ENCODE measurements around the gene CHST15. TPM values are rescaled to one million over a fixed set of nuclear protein-coding genes. Genes with fewer than 3 reads are reported as not detected.

Gene CHST15
- total and polyA plus RNA-seq, 2 of the 8 experiments (the other 6 are each of a cell fraction or from before 2014, with no cell fraction given): 8.8 to 9.1 TPM

DNA sequence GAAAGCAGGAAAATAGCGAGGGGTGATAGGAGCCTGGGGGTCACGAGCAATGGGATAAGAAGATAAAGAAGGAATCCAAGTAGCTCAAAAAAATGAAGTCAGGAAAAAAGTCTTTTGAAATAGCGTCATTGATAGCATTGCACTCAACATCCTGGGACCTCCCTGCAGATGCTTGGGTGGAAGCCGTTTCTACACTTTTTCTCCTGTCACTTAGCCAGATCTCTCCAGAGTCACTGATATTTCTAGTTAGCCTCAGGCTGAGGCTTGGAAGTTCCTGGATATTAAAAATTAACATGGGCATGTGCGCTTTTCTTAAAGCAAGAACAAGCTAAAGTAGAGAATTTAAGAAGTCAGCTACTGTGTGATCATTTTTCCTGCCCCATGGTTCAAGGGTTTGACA lies 39.5 kb upstream of the CHST15 start:
- H2AK5ac ChIP-seq (ENCODE audit: low read depth, low read length): no peak overlapping the region
- no peaks in the 10 kb centered on the region for H3K23me2 ChIP-seq (ENCODE audit: low read depth, low read length)
- no peak overlapping the region for H2BK5ac ChIP-seq (ENCODE audit: low read depth, low read length)
- no peak overlapping the region for H3K14ac ChIP-seq (ENCODE audit: insufficient read length)
- H4K8ac ChIP-seq (ENCODE audit: extremely low read depth, insufficient read depth, low read length): no peak overlapping the region
- H3K4me3 ChIP-seq (ENCODE audit: extremely low read depth in 1 of 4, insufficient read depth in 2 of 4, low read depth in 3 of 4, low read length in 4 of 4): no peak overlapping the region
- H2AFZ ChIP-seq (ENCODE audit: low read length): no peak overlapping the region
- ChIA-PET CTCF (ENCODE audit: partially characterized antibody) (interaction anchor here (0.7 to 2.3 kb wide), 7 partner anchors 14 to 137 kb away, joined by 3 to 7 read pairs (median 4); no protein-coding TSS in a partner anchor), POLR2A (ENCODE audit: partially characterized antibody) (no interaction called here)
- H3K9me3 ChIP-seq (ENCODE audit: insufficient read depth in 2 of 2, low read depth in 1 of 2, low read length in 1 of 2): no peaks in the 10 kb centered on the region
- no peaks in the 10 kb centered on the region for H3K36me3 ChIP-seq (ENCODE audit: control insufficient read depth in 2 of 4, insufficient read depth in 4 of 4, low read length in 3 of 4)
- H3K23ac ChIP-seq (ENCODE audit: insufficient read length): no peak overlapping the region
- no peak overlapping the region for H2BK12ac ChIP-seq (ENCODE audit: low read depth, low read length)
- H3K4ac ChIP-seq (replicated peaks; ENCODE audit: insufficient read length, low read depth, low read length): no peak overlapping the region
- WGBS, 2 experiments (ENCODE audit: extremely low coverage in 1 of 2, insufficient coverage in 1 of 2, insufficient read length in 1 of 2, insufficient replicate concordance in 2 of 2, low coverage in 1 of 2, low lambda C conversion rate in 2 of 2, missing lambda C conversion rate in 1 of 2): 90% methylated on average over 5 of the region's 5 CpGs; no CpG with 5 or more reads in 1 of the 2 experiments
- DNase-seq (ENCODE audit: low read depth in 1 of 2, low spot score in 2 of 2): no peak
- no peak overlapping the region for H2BK15ac ChIP-seq (ENCODE audit: low read length)
- H3K79me2 ChIP-seq (ENCODE audit: control insufficient read depth in 1 of 2, insufficient read depth in 2 of 2, low read length in 2 of 2): no peaks in the 10 kb centered on the region
- no peaks in the 10 kb centered on the region for H3K79me1 ChIP-seq (ENCODE audit: low read depth, low read length)
- no peak overlapping the region for H2BK20ac ChIP-seq (ENCODE audit: low read length)
- H3K4me2 ChIP-seq (ENCODE audit: insufficient read depth in 1 of 2, low read depth in 2 of 2, low read length in 2 of 2): no peak overlapping the region
- H2BK120ac ChIP-seq (replicated peaks; ENCODE audit: low read depth, low read length): no peak overlapping the region
- no peak overlapping the region for H4K5ac ChIP-seq (ENCODE audit: insufficient read length, low read depth, low read length)
- TF ChIP-seq POLR2AphosphoS5 (IDR thresholded peaks at IDR 0.05; ENCODE audit: low read depth, low read length): no peak
- TF ChIP-seq SRF (IDR thresholded peaks at IDR 0.05; ENCODE audit: low read depth, low read length): no peak
- no peak for TF ChIP-seq JUN (IDR thresholded peaks at IDR 0.05; ENCODE audit: low read depth, low read length)
- no peaks in the 10 kb centered on the region for H4K20me1 ChIP-seq (replicated peaks in 1 of 2; ENCODE audit: control insufficient read depth in 1 of 2, insufficient read depth in 2 of 2, low read length in 2 of 2)
- H3K4me1 ChIP-seq (replicated peaks in 1 of 4; ENCODE audit: control insufficient read depth in 3 of 4, insufficient read depth in 4 of 4, low read length in 3 of 4): peaks cover 0 to 2% (median 0%) of the 10 kb centered on the region in 4 experiments; a peak in 2 of 7 replicates
- H3K9ac ChIP-seq (replicated peaks in 1 of 4; ENCODE audit: extremely low read depth in 1 of 4, low read depth in 3 of 4, low read length in 3 of 4): no peak overlapping the region
- no peak overlapping the region for H3K18ac ChIP-seq (ENCODE audit: extremely low read depth, low read length)
- H3K27ac ChIP-seq (ENCODE audit: low read depth, low read length): no peak overlapping the region
- no peaks in the 10 kb centered on the region for H3K27me3 ChIP-seq (replicated peaks in 1 of 4; ENCODE audit: control insufficient read depth in 3 of 4, extremely low read depth in 1 of 4, insufficient read depth in 3 of 4, low read length in 3 of 4)
- no peak for FAIRE-seq
- no peak overlapping the region for H3K56ac ChIP-seq (replicated peaks; ENCODE audit: insufficient read length, low read depth, low read length)
- H4K91ac ChIP-seq (replicated peaks; ENCODE audit: insufficient read length, low read length): no peak overlapping the region
